Ishikawa (cell line): Measurements from ENCODE around the gene TAS2R41.

Experiments used
- CEBPB ChIP-seq: IDR thresholded peaks from 2 replicates; pipeline ENCODE4 v1.6.1; 2012
- CREB1 ChIP-seq: IDR thresholded peaks from 2 replicates; pipeline ENCODE4 v1.6.1; 2012; ENCODE audit warnings: low read depth
- EGR1 ChIP-seq: IDR thresholded peaks from 2 replicates; pipeline ENCODE4 v1.6.1; 2012
- EP300 ChIP-seq: IDR thresholded peaks from 2 replicates; pipeline ENCODE4 v1.6.1; 2012; ENCODE audit warnings: borderline replicate concordance
- FOXM1 ChIP-seq: IDR thresholded peaks from 2 replicates; pipeline ENCODE4 v1.6.1; 2012; ENCODE audit warnings: low read depth, borderline replicate concordance
- MAX ChIP-seq: IDR thresholded peaks from 2 replicates; pipeline ENCODE4 v1.6.1; 2012
- NFIC ChIP-seq: IDR thresholded peaks from 2 replicates; pipeline ENCODE4 v1.6.1; 2012
- RAD21 ChIP-seq: IDR thresholded peaks from 2 replicates; pipeline ENCODE4 v1.6.1; 2012; ENCODE audit warnings: low read depth
- TAF1 ChIP-seq: IDR thresholded peaks from 2 replicates; pipeline ENCODE4 v1.6.1; 2012; ENCODE audit warnings: low read depth, mild to moderate bottlenecking
- TCF12 ChIP-seq: IDR thresholded peaks from 2 replicates; pipeline ENCODE4 v1.6.1; 2012; ENCODE audit warnings: low read depth
- TEAD4 ChIP-seq: IDR thresholded peaks from 2 replicates; pipeline ENCODE4 v1.6.1; 2012
- USF1 ChIP-seq: IDR thresholded peaks from 2 replicates; pipeline ENCODE4 v1.6.1; 2012
- YY1 ChIP-seq: IDR thresholded peaks from 2 replicates; pipeline ENCODE4 v1.6.1; 2012; ENCODE audit warnings: low read depth
- ZBTB7A ChIP-seq: IDR thresholded peaks from 2 replicates; pipeline ENCODE4 v1.6.1; 2012; ENCODE audit warnings: low read depth
- TF ChIP-seq, protein P1 (sequence below): IDR thresholded peaks from 2 replicates; pipeline ENCODE4 v1.6.1; 2012; ENCODE audit warnings: low read depth, mild to moderate bottlenecking

TAS2R41 gene

DNA sequence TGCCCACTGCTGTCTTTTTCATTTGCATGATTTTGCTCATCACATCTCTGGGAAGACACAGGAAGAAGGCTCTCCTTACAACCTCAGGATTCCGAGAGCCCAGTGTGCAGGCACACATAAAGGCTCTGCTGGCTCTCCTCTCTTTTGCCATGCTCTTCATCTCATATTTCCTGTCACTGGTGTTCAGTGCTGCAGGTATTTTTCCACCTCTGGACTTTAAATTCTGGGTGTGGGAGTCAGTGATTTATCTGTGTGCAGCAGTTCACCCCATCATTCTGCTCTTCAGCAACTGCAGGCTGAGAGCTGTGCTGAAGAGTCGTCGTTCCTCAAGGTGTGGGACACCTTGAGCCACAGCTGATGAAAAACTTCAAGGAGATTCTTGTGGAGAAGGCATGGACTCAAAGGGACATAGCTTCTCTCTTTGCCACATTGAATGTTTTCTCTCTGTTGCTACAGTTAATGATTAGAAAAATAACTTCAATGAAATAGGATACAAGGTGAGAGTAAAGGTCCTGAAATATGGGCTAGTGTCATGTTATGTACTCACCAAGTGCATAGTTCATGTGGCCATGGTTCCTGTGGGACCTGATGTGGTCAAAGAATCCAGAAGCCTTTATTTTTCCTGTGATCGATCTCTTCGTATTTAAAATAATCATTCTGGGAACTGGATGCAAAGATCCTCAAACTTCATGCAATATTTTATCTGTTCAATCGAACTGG lies 33.5 kb upstream of the TAS2R41 start:
- TF ChIP-seq TEAD4 (no peak), CREB1 (no peak), FOXM1 (no peak), USF1 (no peak), RAD21 (no peak), EGR1 (no peak), EP300 (no peak), YY1 (no peak), NFIC (no peak), CEBPB (no peak), TAF1 (no peak), MAX (no peak), ZBTB7A (no peak), TCF12 (no peak)
- TF ChIP-seq, protein P1, sequence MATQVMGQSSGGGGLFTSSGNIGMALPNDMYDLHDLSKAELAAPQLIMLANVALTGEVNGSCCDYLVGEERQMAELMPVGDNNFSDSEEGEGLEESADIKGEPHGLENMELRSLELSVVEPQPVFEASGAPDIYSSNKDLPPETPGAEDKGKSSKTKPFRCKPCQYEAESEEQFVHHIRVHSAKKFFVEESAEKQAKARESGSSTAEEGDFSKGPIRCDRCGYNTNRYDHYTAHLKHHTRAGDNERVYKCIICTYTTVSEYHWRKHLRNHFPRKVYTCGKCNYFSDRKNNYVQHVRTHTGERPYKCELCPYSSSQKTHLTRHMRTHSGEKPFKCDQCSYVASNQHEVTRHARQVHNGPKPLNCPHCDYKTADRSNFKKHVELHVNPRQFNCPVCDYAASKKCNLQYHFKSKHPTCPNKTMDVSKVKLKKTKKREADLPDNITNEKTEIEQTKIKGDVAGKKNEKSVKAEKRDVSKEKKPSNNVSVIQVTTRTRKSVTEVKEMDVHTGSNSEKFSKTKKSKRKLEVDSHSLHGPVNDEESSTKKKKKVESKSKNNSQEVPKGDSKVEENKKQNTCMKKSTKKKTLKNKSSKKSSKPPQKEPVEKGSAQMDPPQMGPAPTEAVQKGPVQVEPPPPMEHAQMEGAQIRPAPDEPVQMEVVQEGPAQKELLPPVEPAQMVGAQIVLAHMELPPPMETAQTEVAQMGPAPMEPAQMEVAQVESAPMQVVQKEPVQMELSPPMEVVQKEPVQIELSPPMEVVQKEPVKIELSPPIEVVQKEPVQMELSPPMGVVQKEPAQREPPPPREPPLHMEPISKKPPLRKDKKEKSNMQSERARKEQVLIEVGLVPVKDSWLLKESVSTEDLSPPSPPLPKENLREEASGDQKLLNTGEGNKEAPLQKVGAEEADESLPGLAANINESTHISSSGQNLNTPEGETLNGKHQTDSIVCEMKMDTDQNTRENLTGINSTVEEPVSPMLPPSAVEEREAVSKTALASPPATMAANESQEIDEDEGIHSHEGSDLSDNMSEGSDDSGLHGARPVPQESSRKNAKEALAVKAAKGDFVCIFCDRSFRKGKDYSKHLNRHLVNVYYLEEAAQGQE: no peak

DNA sequence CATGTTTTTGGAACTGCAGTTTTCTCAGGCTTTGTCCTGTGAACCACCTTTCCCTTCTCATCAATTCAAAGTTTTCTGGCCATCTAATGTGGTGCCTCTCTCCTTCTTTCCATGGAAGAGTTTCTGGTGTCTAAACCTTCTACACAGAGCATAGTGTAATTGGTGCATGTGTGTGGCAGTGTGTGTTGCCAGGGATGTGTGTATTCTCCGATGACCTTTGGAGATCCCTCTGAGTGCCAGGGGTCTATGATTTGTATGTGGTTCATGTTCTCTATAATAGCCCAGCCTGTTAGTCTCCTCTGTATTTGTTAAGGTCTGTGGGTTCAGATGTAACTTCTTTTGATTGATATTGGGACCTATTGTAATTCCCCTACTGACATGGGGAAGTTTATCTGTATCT lies 32.9 kb upstream of the TAS2R41 start:
- TF ChIP-seq EGR1 (no peak), CREB1 (no peak)

GRCh38 chr7:143447466-143447865 lies 30.2 kb upstream of the TAS2R41 start:
- TF ChIP-seq FOXM1 (no peak), YY1 (no peak), RAD21 (no peak), USF1 (no peak), CREB1 (no peak), CEBPB (no peak), TAF1 (no peak), TEAD4 (no peak), NFIC (no peak), EP300 (no peak), TCF12 (no peak), MAX (no peak), ZBTB7A (no peak), EGR1 (no peak)
- TF ChIP-seq, protein P1: no peak

- TF ChIP-seq RAD21 (no peak), CREB1 (no peak), EGR1 (no peak), NFIC (no peak)
Measured at GRCh38 chr7:143448429-143448828, 29.2 kb upstream of the TAS2R41 start.

DNA sequence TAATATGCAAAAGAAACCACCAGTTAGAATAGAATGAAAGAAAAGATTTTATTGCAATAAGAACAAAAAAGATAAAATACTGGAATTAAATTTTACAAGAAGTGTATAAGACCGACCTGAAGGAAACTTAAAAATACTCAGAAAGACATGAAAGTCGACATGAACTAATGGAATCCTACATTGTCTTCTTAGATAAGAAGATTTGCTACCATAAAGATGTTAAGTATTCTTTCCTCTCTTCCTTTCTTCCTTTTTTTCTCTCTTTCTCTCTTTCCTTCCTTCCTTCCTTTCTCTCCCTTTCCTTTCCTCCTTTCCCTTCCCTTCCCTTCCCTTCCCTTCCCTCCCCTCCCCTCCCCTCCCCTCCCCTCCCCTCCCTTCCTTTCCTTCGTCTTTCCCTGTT lies 27.9 kb upstream of the TAS2R41 start:
- TF ChIP-seq USF1: no peak
- no peak for TF ChIP-seq FOXM1
- no peak for TF ChIP-seq CEBPB

- TF ChIP-seq, protein P1: no peak
- no peak for TF ChIP-seq YY1
Measured at GRCh38 chr7:143451122-143451521, 26.6 kb upstream of the TAS2R41 start.
